Progenitor cell of endocrine pancreas (in vitro differentiated cells): ENCODE results near the gene IRF9. TPM values are rescaled to one million over a fixed set of nuclear protein-coding genes. Genes with fewer than 3 reads are reported as not detected.

Experiments used
- DNase-seq: peaks from one replicate; pipeline ENCODE4 v3.0.0; 2021; ENCODE audit warnings: low spot score; ENCODE audit not compliant: unreplicated experiment
- H3K27ac Mint-ChIP-seq: 2 replicates; pipeline ENCODE4 v1.8.0; 2021; ENCODE audit warnings: mild to moderate bottlenecking, moderate library complexity, mixed read lengths
- H3K27me3 Mint-ChIP-seq: 2 replicates; pipeline ENCODE4 v1.8.0; 2021; ENCODE audit warnings: mixed read lengths
- H3K36me3 Mint-ChIP-seq: 2 replicates; pipeline ENCODE4 v1.8.0; 2022; ENCODE audit warnings: mixed read lengths; ENCODE audit not compliant: insufficient read depth
- H3K4me1 Mint-ChIP-seq: 2 replicates; pipeline ENCODE4 v1.8.0; 2021; ENCODE audit warnings: low read depth, mixed read lengths
- H3K4me3 Mint-ChIP-seq: 2 replicates; pipeline ENCODE4 v1.8.0; 2021; ENCODE audit warnings: low read depth, mild to moderate bottlenecking, moderate library complexity, mixed read lengths
- H3K9me3 Mint-ChIP-seq: 2 replicates; pipeline ENCODE4 v1.8.0; 2021; ENCODE audit warnings: low read depth, mixed read lengths
- CTCF ChIP-seq: fragments of 200-600 bp; sonication (generic); IDR thresholded peaks from one replicate; pipeline ENCODE4 v1.5.0; 2021; ENCODE audit warnings: antibody characterized with exemption, mild to moderate bottlenecking; ENCODE audit not compliant: unreplicated experiment
- total RNA-seq: library from RNA; stranded (reverse); gene quantifications from 2 replicates; pipeline ENCODE4 v1.2.1, GENCODE V29; 2021

Gene IRF9
- total RNA-seq, 1 donor from 2014 or later: 57.4 TPM

GRCh38 chr14:24143511-24143910, 17.6 kb upstream of the IRF9 start:
- no peak for DNase-seq
- Mint-ChIP-seq H3K27me3 (no peaks in the 10 kb centered on the region), H3K4me3 (no peak overlapping the region), H3K4me1 (peaks cover 36% of the 10 kb centered on the region), H3K27ac (no peak overlapping the region), H3K9me3 (no peaks in the 10 kb centered on the region), H3K36me3 (peaks cover 2% of the 10 kb centered on the region)
- no peak for TF ChIP-seq CTCF

GRCh38 chr14:24144451-24144850, 16.6 kb upstream of the IRF9 start:
- peaks cover 31% of the 10 kb centered on the region for H3K4me1 Mint-ChIP-seq
- no peak overlapping the region for H3K27ac Mint-ChIP-seq
- H3K9me3 Mint-ChIP-seq: no peaks in the 10 kb centered on the region
- no peak for TF ChIP-seq CTCF
- no peaks in the 10 kb centered on the region for H3K27me3 Mint-ChIP-seq
- no peak overlapping the region for H3K4me3 Mint-ChIP-seq
- no peak for DNase-seq
- H3K36me3 Mint-ChIP-seq: peaks cover 2% of the 10 kb centered on the region

GRCh38 chr14:24145219-24145618, 15.8 kb upstream of the IRF9 start:
- DNase-seq: no peak
- Mint-ChIP-seq H3K27me3 (no peaks in the 10 kb centered on the region), H3K36me3 (peaks cover 3% of the 10 kb centered on the region), H3K9me3 (no peaks in the 10 kb centered on the region), H3K4me3 (no peak overlapping the region), H3K27ac (peak overlapping the region; percentile 49), H3K4me1 (peaks cover 27% of the 10 kb centered on the region)
- TF ChIP-seq CTCF: no peak

GRCh38 chr14:24145690-24146452, 15.2 kb upstream of the IRF9 start:
- Mint-ChIP-seq H3K9me3 (no peaks in the 10 kb centered on the region), H3K36me3 (peaks cover 7% of the 10 kb centered on the region), H3K27me3 (no peaks in the 10 kb centered on the region), H3K4me3 (peak overlapping the region; percentile 99), H3K27ac (peak overlapping the region; percentile 97), H3K4me1 (peaks cover 23% of the 10 kb centered on the region)
- DNase-seq: no peak
- TF ChIP-seq CTCF: no peak

- Mint-ChIP-seq H3K4me3 (peak within 1 kb of the TSS; percentile 99), H3K27ac (peak within 1 kb of the TSS; percentile 97), H3K36me3 (peaks cover 7% of the 10 kb centered on the region), H3K27me3 (no peaks in the 10 kb centered on the region), H3K4me1 (peaks cover 22% of the 10 kb centered on the region), H3K9me3 (no peaks in the 10 kb centered on the region)
- peak; percentile 96 for DNase-seq
- TF ChIP-seq CTCF: peak; percentile 12
Observed at GRCh38 chr14:24146453-24146977, 14.6 kb upstream of the IRF9 start, which contains the start of gene PSME2. PSME2 (minus strand) TSS chr14:24146610; CDS start chr14:24146581, 29 bp downstream.
